DMS53 treated with DMSO at 0.1 percent for 48 hours (cell line): ENCODE data around the gene DNAI7.

Source experiments
- DNase-seq: peaks from one replicate; lab custom pipeline; 2025; ENCODE audit not compliant: unreplicated experiment; lab: John Stamatoyannopoulos, UW

DNAI7 gene

GRCh38 chr12:25195056-25195971 lies at the start of gene DNAI7, which contains the start of gene ETFRF1:
Gene DNAI7 (minus strand): TSS chr12:25195160. CDS start chr12:25195078, 82 bp downstream.
Gene ETFRF1 (plus strand): TSS chr12:25195237. CDS start chr12:25203957, 8,720 bp downstream.
- DNase-seq = peak; percentile 100

GRCh38 chr12:25243680-25243990 lies 48.7 kb upstream of the DNAI7 start:
- DNase-seq = no peak

GRCh38 chr12:25242981-25243679 lies 48.2 kb upstream of the DNAI7 start:
- no peak for DNase-seq

DNA sequence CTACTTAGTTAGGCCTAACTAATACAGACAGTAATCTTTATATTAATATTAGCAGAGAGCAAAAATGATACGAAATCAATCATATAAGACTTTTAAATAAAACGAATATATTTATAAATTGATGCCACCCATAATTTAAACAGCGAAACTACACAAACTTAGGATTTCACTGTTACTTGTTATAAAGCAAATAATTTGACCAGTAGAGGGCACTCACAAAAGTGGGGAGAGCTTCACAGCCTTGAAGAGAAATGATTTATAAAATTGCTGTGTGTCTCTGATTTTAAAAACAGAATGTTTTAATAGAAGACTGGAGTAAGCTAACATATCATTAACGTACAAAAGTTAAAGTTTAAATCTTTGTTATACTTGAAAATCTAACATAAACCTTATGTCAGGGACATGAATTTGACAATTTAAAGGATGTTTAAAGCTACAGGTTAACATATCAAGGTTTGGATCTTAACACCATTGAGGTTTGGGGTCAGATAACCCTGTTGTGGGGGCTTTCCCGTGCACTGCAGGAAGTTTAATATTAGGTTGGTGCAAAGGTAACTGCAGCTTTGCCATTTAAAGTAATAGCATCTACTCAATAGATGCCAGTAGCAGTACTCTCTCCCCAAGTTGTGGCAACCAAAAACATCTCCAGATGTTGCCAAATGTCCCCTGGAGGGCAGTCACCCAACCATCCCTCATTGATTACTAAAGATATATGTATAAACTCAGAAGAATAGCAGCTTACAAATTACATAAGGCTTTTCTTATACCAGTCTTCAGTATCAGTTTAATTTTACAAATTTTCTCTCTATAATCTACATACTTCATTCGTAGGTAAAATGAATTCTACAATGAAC lies 46.4 kb upstream of the DNAI7 start:
- DNase-seq = peak; percentile 100

GRCh38 chr12:25236626-25237025 lies 41.7 kb upstream of the DNAI7 start:
- DNase-seq = no peak

- DNase-seq = no peak
Observed at GRCh38 chr12:25236190-25236589, 41.2 kb upstream of the DNAI7 start.

GRCh38 chr12:25213338-25213737 lies 18.4 kb upstream of the DNAI7 start:
- no peak for DNase-seq

- no peak for DNase-seq
Observed at GRCh38 chr12:25208554-25208953, 13.6 kb upstream of the DNAI7 start.

DNA sequence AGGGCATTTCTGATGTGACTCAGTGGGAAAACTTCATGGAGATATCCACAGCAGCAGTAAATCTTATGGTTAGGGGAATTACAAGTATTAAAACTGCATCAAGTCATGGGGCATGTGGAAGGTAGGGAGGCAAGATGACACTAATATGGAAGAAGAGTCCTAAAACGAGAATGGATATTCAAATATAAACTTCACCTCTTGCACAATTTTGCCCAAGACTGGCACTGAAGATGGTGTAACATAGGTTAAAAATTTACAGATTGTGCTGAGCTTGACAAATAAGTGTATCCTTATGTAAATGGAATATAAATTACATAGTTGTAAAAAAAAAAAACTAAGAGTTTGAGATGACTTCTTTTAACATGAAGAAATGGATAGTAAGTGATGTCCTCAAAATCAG lies 12.9 kb upstream of the DNAI7 start:
- DNase-seq = no peak

DNA sequence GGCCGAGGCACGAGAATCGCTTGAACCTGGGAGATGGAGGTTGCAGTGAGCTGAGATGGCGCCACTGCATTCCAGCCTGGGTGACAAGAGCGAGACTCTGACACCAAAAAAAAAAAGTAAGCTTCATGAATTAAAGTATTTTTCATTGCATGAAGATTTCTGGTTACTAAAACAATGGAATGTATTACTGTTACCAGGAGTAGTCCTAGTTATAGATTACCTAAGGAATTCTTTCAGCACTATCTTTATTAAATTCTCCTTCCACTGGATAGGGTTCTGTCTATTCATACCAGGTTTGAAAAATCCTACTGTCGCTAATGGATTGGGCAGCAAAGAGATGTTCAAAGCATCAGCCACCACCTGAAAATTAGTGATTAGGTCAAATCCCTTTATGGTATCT lies 12.5 kb upstream of the DNAI7 start:
- DNase-seq = no peak

DNA sequence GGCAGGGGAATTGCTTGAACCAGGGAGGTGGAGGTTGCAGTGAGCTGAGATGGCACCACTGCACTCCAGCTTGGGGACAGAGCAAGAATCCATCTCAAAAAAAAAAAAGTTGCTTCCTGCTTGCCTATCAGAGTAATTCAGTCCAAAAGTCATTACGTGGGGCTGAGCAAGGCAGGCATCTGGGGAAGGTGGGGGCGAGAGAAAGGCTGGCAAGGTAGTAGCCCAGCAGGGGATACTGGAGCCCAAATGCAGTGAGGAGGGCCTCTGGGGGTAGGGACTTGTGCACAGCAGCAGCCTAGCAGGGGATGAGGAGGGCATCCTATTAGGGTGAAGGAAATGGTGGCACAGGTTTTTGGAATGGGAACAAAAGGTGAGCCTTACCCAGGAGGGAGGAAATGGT lies 7.2 kb upstream of the DNAI7 start:
- no peak for DNase-seq

DNA sequence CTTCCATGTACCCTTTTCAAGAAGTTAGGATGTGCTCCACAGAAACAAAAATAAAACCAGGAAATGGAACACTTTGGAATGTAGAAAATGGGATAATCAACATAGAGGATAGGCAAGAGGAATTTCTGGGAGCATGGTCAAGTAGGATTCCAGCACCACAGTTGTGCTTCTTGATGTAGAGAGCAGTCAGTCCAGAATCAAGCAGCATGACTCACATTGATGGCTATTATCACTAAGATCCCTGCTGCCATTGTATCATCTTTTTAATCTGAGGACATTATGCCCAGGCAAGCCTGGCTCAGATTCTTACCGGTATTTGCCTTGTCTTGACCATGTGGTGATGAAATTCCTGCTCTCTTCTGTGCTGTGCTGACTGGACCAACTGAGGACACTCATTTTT lies 5.7 kb upstream of the DNAI7 start:
- DNase-seq = no peak

- no peak for DNase-seq
Observed at GRCh38 chr12:25197608-25198007, 2.6 kb upstream of the DNAI7 start.

- no peak for DNase-seq
Observed at GRCh38 chr12:25194722-25195055, 271 bp downstream of the DNAI7 start.

- DNase-seq = no peak
Observed at GRCh38 chr12:25194214-25194613, 746 bp downstream of the DNAI7 start.

GRCh38 chr12:25190793-25191192 lies 4.2 kb downstream of the DNAI7 start:
- DNase-seq = no peak

- DNase-seq = no peak
Observed at GRCh38 chr12:25189656-25190055, 5.3 kb downstream of the DNAI7 start.

DNA sequence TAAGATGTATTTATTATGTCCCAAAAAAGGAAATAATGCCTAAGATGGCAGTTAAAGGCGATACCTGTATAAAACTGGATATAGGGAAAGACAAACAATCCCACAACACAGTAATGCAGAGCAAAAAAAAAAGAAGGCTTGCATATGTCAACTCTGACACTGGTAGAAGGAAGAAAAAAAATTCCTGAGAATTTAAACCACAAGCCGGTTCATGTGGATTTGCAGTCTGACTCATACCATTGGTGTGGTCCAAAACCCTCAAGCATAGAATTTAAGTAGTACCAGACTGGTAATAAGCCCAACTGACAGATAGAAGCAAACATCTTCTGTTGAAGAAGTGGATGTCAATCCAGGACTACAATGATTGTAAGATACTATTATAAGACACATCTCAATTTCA lies 7.2 kb downstream of the DNAI7 start:
- no peak for DNase-seq

GRCh38 chr12:25186788-25187402 lies 8.1 kb downstream of the DNAI7 start:
- DNase-seq = no peak

GRCh38 chr12:25186038-25186787 lies 8.7 kb downstream of the DNAI7 start:
- DNase-seq = no peak
